HUES48 (cell line): ENCODE results near the gene SPINK2.
A peak's percentile ranks its signal among the peaks of the same experiment; 100 is the strongest.

Experiments
- H3K27ac ChIP-seq: one replicate; pipeline ENCODE4 v1.7.0; 2013; ENCODE audit warnings: low read depth, low read length, inconsistent platforms
- H3K27me3 ChIP-seq: 2 replicates; pipeline ENCODE4 v1.6.1; 2013; ENCODE audit warnings: mild to moderate bottlenecking, low read length; ENCODE audit not compliant: control insufficient read depth, insufficient read depth
- H3K36me3 ChIP-seq: 2 replicates; pipeline ENCODE4 v1.6.1; 2013; ENCODE audit warnings: low read length; ENCODE audit not compliant: control insufficient read depth, insufficient read depth
- H3K4me1 ChIP-seq: 2 replicates; pipeline ENCODE4 v1.6.1; 2013; ENCODE audit warnings: mild to moderate bottlenecking, low read length; ENCODE audit not compliant: control insufficient read depth, insufficient read depth
- H3K4me3 ChIP-seq: 2 replicates; pipeline ENCODE4 v1.5.1; 2013; ENCODE audit warnings: mild to moderate bottlenecking, low read depth, low read length
- H3K9ac ChIP-seq: 2 replicates; pipeline ENCODE4 v1.6.1; 2013; ENCODE audit warnings: mild to moderate bottlenecking, low read depth, low read length, moderate library complexity
- H3K9me3 ChIP-seq: 2 replicates; pipeline ENCODE4 v1.6.1; 2013; ENCODE audit warnings: low read length; ENCODE audit not compliant: control insufficient read depth, insufficient read depth

SPINK2 gene

GRCh38 chr4:56799161-56799759 lies 22.2 kb downstream of the SPINK2 start:
- no peaks in the 10 kb centered on the region for H3K36me3 ChIP-seq
- H3K27ac ChIP-seq, result no peak overlapping the region
- H3K4me3 ChIP-seq, result 0 out of 2 replicates have a peak overlapping the region, but pooled peaks have one; percentile 59
- no peaks in the 10 kb centered on the region for H3K4me1 ChIP-seq
- no peaks in the 10 kb centered on the region for H3K9me3 ChIP-seq
- H3K9ac ChIP-seq, result no peak overlapping the region
- H3K27me3 ChIP-seq, result peaks cover 10% of the 10 kb centered on the region

DNA sequence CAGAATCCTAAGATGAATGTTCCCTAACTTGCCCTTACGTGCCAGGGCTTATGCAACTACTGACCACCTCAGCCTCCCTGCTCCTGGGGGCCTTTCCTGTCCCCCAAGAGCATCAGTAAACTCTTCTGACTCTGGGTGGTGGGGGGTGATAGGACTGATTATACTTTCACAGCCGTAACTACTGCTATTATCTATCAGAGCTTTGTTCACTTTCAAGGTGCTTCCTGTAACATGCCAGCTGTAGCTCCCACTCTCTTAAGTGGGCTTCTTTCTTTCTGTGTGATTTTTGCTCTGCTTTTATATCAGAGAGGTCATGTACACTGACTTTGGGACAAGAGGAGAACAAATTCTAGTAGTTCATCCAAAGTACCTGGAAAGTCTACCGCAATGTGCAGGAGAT lies 25.3 kb downstream of the SPINK2 start:
- Histone ChIP-seq H3K4me1 (no peaks in the 10 kb centered on the region), H3K9ac (no peak overlapping the region), H3K27me3 (peaks cover 10% of the 10 kb centered on the region), H3K36me3 (no peaks in the 10 kb centered on the region), H3K4me3 (no peak overlapping the region), H3K27ac (no peak overlapping the region), H3K9me3 (no peaks in the 10 kb centered on the region)

- no peak overlapping the region for H3K9ac ChIP-seq
- no peaks in the 10 kb centered on the region for H3K27me3 ChIP-seq
- peaks cover 6% of the 10 kb centered on the region; the same call in 1 of the 2 replicates for H3K4me1 ChIP-seq
- H3K9me3 ChIP-seq, result no peaks in the 10 kb centered on the region
- no peaks in the 10 kb centered on the region for H3K36me3 ChIP-seq
- no peak overlapping the region for H3K4me3 ChIP-seq
- no peak overlapping the region for H3K27ac ChIP-seq
Measured at GRCh38 chr4:56791316-56791715, 30.2 kb downstream of the SPINK2 start.

- H3K9ac ChIP-seq, result no peak overlapping the region
- no peak overlapping the region for H3K27ac ChIP-seq
- H3K36me3 ChIP-seq, result no peaks in the 10 kb centered on the region
- H3K9me3 ChIP-seq, result no peaks in the 10 kb centered on the region
- H3K4me1 ChIP-seq, result peaks cover 6% of the 10 kb centered on the region; the same call in 1 of the 2 replicates
- no peak overlapping the region for H3K4me3 ChIP-seq
- H3K27me3 ChIP-seq, result no peaks in the 10 kb centered on the region
Measured at GRCh38 chr4:56790691-56791091, 30.8 kb downstream of the SPINK2 start.

DNA sequence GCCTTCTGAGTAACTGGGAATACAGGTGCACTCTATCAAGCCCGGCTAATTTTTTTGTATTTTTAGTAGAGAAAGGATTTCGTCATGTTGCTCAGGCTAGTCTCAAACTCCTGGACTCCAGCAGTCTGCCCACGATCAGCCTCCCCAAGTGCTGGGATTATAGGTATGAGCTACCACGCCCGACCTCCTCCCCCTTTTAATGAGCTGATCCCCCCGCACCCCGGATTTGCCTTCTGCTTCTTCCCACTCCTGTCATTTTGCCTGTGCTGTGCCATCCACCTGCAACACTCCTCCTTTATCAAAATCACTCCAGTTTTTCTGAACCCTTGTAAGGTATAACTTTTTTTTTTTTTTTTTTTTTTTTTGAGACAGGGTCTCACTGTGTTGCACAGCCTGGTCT lies 33.4 kb downstream of the SPINK2 start:
- Histone ChIP-seq H3K27me3 (no peaks in the 10 kb centered on the region), H3K4me1 (peaks cover 6% of the 10 kb centered on the region; the same call in 1 of the 2 replicates), H3K9ac (no peak overlapping the region), H3K27ac (no peak overlapping the region), H3K9me3 (no peaks in the 10 kb centered on the region), H3K36me3 (no peaks in the 10 kb centered on the region), H3K4me3 (no peak overlapping the region)

GRCh38 chr4:56787380-56787779 lies 34.1 kb downstream of the SPINK2 start:
- Histone ChIP-seq H3K27ac (no peak overlapping the region), H3K9ac (no peak overlapping the region), H3K9me3 (no peaks in the 10 kb centered on the region), H3K4me1 (peaks cover 6% of the 10 kb centered on the region; the same call in 1 of the 2 replicates), H3K27me3 (no peaks in the 10 kb centered on the region), H3K4me3 (no peak overlapping the region), H3K36me3 (no peaks in the 10 kb centered on the region)

GRCh38 chr4:56786955-56787354 lies 34.5 kb downstream of the SPINK2 start:
- H3K36me3 ChIP-seq, result no peaks in the 10 kb centered on the region
- H3K9ac ChIP-seq, result no peak overlapping the region
- H3K27me3 ChIP-seq, result no peaks in the 10 kb centered on the region
- H3K4me3 ChIP-seq, result no peak overlapping the region
- no peak overlapping the region for H3K27ac ChIP-seq
- H3K4me1 ChIP-seq, result peaks cover 6% of the 10 kb centered on the region; the same call in 1 of the 2 replicates
- no peaks in the 10 kb centered on the region for H3K9me3 ChIP-seq

GRCh38 chr4:56783986-56784385 lies 37.5 kb downstream of the SPINK2 start:
- no peaks in the 10 kb centered on the region for H3K36me3 ChIP-seq
- no peak overlapping the region for H3K9ac ChIP-seq
- no peak overlapping the region for H3K27ac ChIP-seq
- no peaks in the 10 kb centered on the region for H3K9me3 ChIP-seq
- H3K4me1 ChIP-seq, result peaks cover 6% of the 10 kb centered on the region; the same call in 1 of the 2 replicates
- H3K4me3 ChIP-seq, result no peak overlapping the region
- H3K27me3 ChIP-seq, result no peaks in the 10 kb centered on the region

- H3K27me3 ChIP-seq, result no peaks in the 10 kb centered on the region
- no peaks in the 10 kb centered on the region for H3K36me3 ChIP-seq
- no peak overlapping the region for H3K27ac ChIP-seq
- no peaks in the 10 kb centered on the region for H3K9me3 ChIP-seq
- no peak overlapping the region for H3K9ac ChIP-seq
- H3K4me1 ChIP-seq, result no peaks in the 10 kb centered on the region
- H3K4me3 ChIP-seq, result no peak overlapping the region
Measured at GRCh38 chr4:56782019-56782418, 39.5 kb downstream of the SPINK2 start.

DNA sequence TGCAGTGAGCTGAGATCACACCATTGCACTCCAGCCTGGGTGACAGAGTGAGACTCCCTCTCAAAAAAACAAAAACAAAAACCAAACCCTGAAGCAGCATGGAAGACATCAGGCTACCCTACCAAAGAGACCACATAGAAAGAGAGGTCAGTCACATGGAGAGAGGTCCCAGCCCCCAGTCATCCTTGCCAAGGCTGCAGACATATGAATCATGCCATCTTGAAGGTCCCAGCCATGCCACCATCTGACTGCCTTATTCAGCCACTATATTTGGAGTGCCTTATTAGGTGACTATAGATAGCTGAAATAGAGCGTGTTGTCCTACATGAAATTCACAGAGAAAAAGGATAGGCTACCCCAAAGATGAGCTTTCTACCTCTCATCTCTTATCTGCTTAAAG lies 48.2 kb downstream of the SPINK2 start:
- H3K9me3 ChIP-seq, result no peaks in the 10 kb centered on the region
- no peak overlapping the region for H3K4me3 ChIP-seq
- peaks cover 6% of the 10 kb centered on the region for H3K4me1 ChIP-seq
- no peaks in the 10 kb centered on the region for H3K27me3 ChIP-seq
- H3K27ac ChIP-seq, result no peak overlapping the region
- no peaks in the 10 kb centered on the region for H3K36me3 ChIP-seq
- H3K9ac ChIP-seq, result no peak overlapping the region

DNA sequence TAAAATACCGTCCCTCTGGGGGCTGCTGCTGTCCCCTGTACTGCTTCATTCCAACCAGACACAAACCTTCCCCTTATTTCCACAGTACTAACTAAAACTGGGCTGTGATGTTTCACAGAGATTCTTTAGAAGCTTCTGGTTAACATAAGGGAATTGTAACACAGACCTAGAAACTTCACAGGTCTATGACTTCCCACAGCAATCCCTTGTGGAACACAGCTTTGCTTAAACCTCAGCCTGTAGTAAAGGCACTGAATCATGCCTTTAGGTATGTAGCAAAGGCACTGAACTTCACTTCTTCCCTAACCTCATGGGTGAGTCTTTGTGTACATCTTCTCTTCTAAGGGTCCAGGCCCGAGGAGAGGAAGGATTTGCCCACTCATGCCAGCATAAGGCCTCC lies 49.4 kb downstream of the SPINK2 start:
- Histone ChIP-seq H3K27me3 (no peaks in the 10 kb centered on the region), H3K4me3 (no peak overlapping the region), H3K27ac (no peak overlapping the region), H3K4me1 (peaks cover 7% of the 10 kb centered on the region), H3K9ac (no peak overlapping the region), H3K9me3 (no peaks in the 10 kb centered on the region), H3K36me3 (no peaks in the 10 kb centered on the region)
